Measurements from ENCODE around the gene RERE.

- TF ChIP-seq, protein P1, sequence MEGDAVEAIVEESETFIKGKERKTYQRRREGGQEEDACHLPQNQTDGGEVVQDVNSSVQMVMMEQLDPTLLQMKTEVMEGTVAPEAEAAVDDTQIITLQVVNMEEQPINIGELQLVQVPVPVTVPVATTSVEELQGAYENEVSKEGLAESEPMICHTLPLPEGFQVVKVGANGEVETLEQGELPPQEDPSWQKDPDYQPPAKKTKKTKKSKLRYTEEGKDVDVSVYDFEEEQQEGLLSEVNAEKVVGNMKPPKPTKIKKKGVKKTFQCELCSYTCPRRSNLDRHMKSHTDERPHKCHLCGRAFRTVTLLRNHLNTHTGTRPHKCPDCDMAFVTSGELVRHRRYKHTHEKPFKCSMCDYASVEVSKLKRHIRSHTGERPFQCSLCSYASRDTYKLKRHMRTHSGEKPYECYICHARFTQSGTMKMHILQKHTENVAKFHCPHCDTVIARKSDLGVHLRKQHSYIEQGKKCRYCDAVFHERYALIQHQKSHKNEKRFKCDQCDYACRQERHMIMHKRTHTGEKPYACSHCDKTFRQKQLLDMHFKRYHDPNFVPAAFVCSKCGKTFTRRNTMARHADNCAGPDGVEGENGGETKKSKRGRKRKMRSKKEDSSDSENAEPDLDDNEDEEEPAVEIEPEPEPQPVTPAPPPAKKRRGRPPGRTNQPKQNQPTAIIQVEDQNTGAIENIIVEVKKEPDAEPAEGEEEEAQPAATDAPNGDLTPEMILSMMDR (IDR thresholded peaks at IDR 0.05; ENCODE audit: low read depth, low read length, poor library complexity, severe bottlenecking) = no peak
- TF ChIP-seq EZH2phosphoT487 (IDR thresholded peaks at IDR 0.05; ENCODE audit: borderline replicate concordance, low read length) = no peak
Measured at GRCh38 chr1:8460784-8461183, 356.7 kb downstream of the RERE start.
